MM.1S (cell line): Measurements from ENCODE around the gene PPM1K.

Source experiments
- DNase-seq: peaks from one replicate; pipeline ENCODE4 v3.0.0-alpha.2; 2015
- H2AFZ ChIP-seq: fragments of 300-600 bp; sonication (generic); 2 replicates; pipeline ENCODE4 v1.6.0; 2016; ENCODE audit warnings: antibody characterized with exemption, low read length
- H3F3A ChIP-seq: fragments of 300-600 bp; sonication (generic); 2 replicates; pipeline ENCODE4 v1.6.1; 2016; ENCODE audit warnings: mild to moderate bottlenecking, antibody characterized with exemption, low read length, moderate library complexity, mixed read lengths; ENCODE audit not compliant: insufficient read depth
- H3K27ac ChIP-seq: fragments of 300-600 bp; sonication (generic); 2 replicates; pipeline ENCODE4 v1.5.1; 2016; ENCODE audit warnings: mild to moderate bottlenecking, low read length
- H3K27me3 ChIP-seq: fragments of 300-600 bp; sonication (generic); replicated peaks from 2 replicates; pipeline ENCODE4 v1.6.0; 2016; ENCODE audit warnings: low read length; ENCODE audit not compliant: insufficient read depth
- H3K36me3 ChIP-seq: fragments of 300-600 bp; sonication (generic); replicated peaks from 2 replicates; pipeline ENCODE4 v1.6.1; 2016; ENCODE audit warnings: mild to moderate bottlenecking, low read length, mixed read lengths; ENCODE audit not compliant: insufficient read depth
- H3K4me1 ChIP-seq: fragments of 300-600 bp; sonication (generic); 2 replicates; pipeline ENCODE4 v1.6.1; 2016; ENCODE audit warnings: low read length, mixed read lengths
- H3K4me2 ChIP-seq: fragments of 300-600 bp; sonication (generic); 2 replicates; pipeline ENCODE4 v1.6.0; 2016; ENCODE audit warnings: low read depth, low read length
- H3K4me3 ChIP-seq: fragments of 300-600 bp; sonication (generic); 2 replicates; pipeline ENCODE4 v1.5.1; 2016; ENCODE audit warnings: low read length, mixed read lengths
- H3K79me2 ChIP-seq: fragments of 300-600 bp; sonication (generic); 2 replicates; pipeline ENCODE4 v1.6.1; 2016; ENCODE audit warnings: mixed run types, low read length, mixed read lengths
- H3K9ac ChIP-seq: fragments of 300-600 bp; sonication (generic); 2 replicates; pipeline ENCODE4 v1.6.1; 2016; ENCODE audit warnings: low read length, mixed read lengths
- H3K9me2 ChIP-seq: fragments of 300-600 bp; sonication (generic); replicated peaks from 2 replicates; pipeline ENCODE4 v1.6.1; 2016; ENCODE audit warnings: mild to moderate bottlenecking, low read length, mixed read lengths; ENCODE audit not compliant: insufficient read depth
- H3K9me3 ChIP-seq: fragments of 300-600 bp; sonication (generic); replicated peaks from 2 replicates; pipeline ENCODE4 v1.6.1; 2016; ENCODE audit warnings: mild to moderate bottlenecking, low read length, mixed read lengths; ENCODE audit not compliant: insufficient read depth
- H4K20me1 ChIP-seq: fragments of 300-600 bp; sonication (generic); 2 replicates; pipeline ENCODE4 v1.6.1; 2016; ENCODE audit warnings: mild to moderate bottlenecking, low read length, moderate library complexity, mixed read lengths; ENCODE audit not compliant: insufficient read depth
- CTCF ChIP-seq: fragments of 300-600 bp; sonication (generic); IDR thresholded peaks from 2 replicates; pipeline ENCODE4 v1.5.1; 2016; ENCODE audit warnings: antibody characterized with exemption, low read length, mixed read lengths
- EZH2 ChIP-seq: fragments of 300-600 bp; sonication (generic); optimal IDR thresholded peaks from 2 replicates; pipeline ENCODE3; 2017; ENCODE audit warnings: low read depth, mild to moderate bottlenecking, antibody characterized with exemption, low read length, mixed read lengths
- EZH2phosphoT487 ChIP-seq: fragments of 300-600 bp; sonication (generic); IDR thresholded peaks from 2 replicates; pipeline ENCODE4 v1.6.1; 2018; ENCODE audit warnings: antibody characterized with exemption, low read length

Gene PPM1K

GRCh38 chr4:88297212-88297516, 12.8 kb upstream of the PPM1K start:
- Histone ChIP-seq H3K9me3 (no peaks in the 10 kb centered on the region), H4K20me1 (no peaks in the 10 kb centered on the region), H3K4me1 (no peaks in the 10 kb centered on the region), H2AFZ (no peak overlapping the region), H3K4me2 (no peak overlapping the region), H3K36me3 (no peaks in the 10 kb centered on the region), H3K4me3 (no peak overlapping the region), H3F3A (no peaks in the 10 kb centered on the region), H3K79me2 (no peaks in the 10 kb centered on the region), H3K9ac (no peak overlapping the region), H3K27me3 (no peaks in the 10 kb centered on the region), H3K9me2 (no peaks in the 10 kb centered on the region), H3K27ac (no peak overlapping the region)
- no peak for DNase-seq
- TF ChIP-seq CTCF, result no peak
- TF ChIP-seq EZH2, result no peak
- no peak for TF ChIP-seq EZH2phosphoT487

- TF ChIP-seq EZH2, result no peak
- TF ChIP-seq CTCF, result no peak
- TF ChIP-seq EZH2phosphoT487, result no peak
- no peaks in the 10 kb centered on the region for H3K79me2 ChIP-seq
- H3K9ac ChIP-seq, result no peak overlapping the region
- no peaks in the 10 kb centered on the region for H3K9me2 ChIP-seq
- no peaks in the 10 kb centered on the region for H3K4me1 ChIP-seq
- DNase-seq, result no peak
- H4K20me1 ChIP-seq, result no peaks in the 10 kb centered on the region
- H3K27ac ChIP-seq, result no peak overlapping the region
- no peaks in the 10 kb centered on the region for H3K36me3 ChIP-seq
- no peak overlapping the region for H3K4me2 ChIP-seq
- no peaks in the 10 kb centered on the region for H3F3A ChIP-seq
- H2AFZ ChIP-seq, result no peak overlapping the region
- no peak overlapping the region for H3K4me3 ChIP-seq
- H3K9me3 ChIP-seq, result no peaks in the 10 kb centered on the region
- no peaks in the 10 kb centered on the region for H3K27me3 ChIP-seq
Observed at GRCh38 chr4:88296413-88297211, 12.3 kb upstream of the PPM1K start.

GRCh38 chr4:88295656-88296055, 11.3 kb upstream of the PPM1K start:
- TF ChIP-seq EZH2, result no peak
- no peak for TF ChIP-seq EZH2phosphoT487
- no peak for TF ChIP-seq CTCF
- Histone ChIP-seq H3K4me2 (no peak overlapping the region), H3K36me3 (no peaks in the 10 kb centered on the region), H3K9me2 (no peaks in the 10 kb centered on the region), H3K79me2 (no peaks in the 10 kb centered on the region), H3K9ac (no peak overlapping the region), H3K27me3 (no peaks in the 10 kb centered on the region), H3K9me3 (no peaks in the 10 kb centered on the region), H4K20me1 (no peaks in the 10 kb centered on the region), H3F3A (no peaks in the 10 kb centered on the region), H2AFZ (no peak overlapping the region), H3K27ac (no peak overlapping the region), H3K4me3 (no peak overlapping the region), H3K4me1 (no peaks in the 10 kb centered on the region)
- no peak for DNase-seq
